Astrocyte (in vitro differentiated cells and primary cell): ENCODE measurements around the gene PLEKHA4. TPM values are rescaled to one million over a fixed set of nuclear protein-coding genes. Genes with fewer than 3 reads are reported as not detected.

ENCODE experiments used
- DNase-seq: peaks from one replicate; pipeline ENCODE4 v3.0.0-alpha.2; 2010; ENCODE audit warnings: low read depth
- FAIRE-seq: peaks from 2 replicates; lab custom pipeline; 2011; peaks lifted over from hg19 to GRCh38; lab: Jason Lieb, UNC
- H2AFZ ChIP-seq: 2 replicates; pipeline ENCODE4 v1.6.0; 2012; ENCODE audit warnings: low read depth, low read length, inconsistent platforms
- H3K27ac ChIP-seq: 2 replicates; pipeline ENCODE4 v1.5.1; 2011; ENCODE audit warnings: low read depth, low read length, inconsistent platforms
- H3K27me3 ChIP-seq: 2 replicates; pipeline ENCODE4 v1.6.0; 2011; ENCODE audit warnings: low read length, inconsistent platforms; ENCODE audit not compliant: insufficient read depth
- H3K36me3 ChIP-seq: 2 replicates; pipeline ENCODE4 v1.5.1; 2011; ENCODE audit warnings: low read length, inconsistent platforms; ENCODE audit not compliant: insufficient read depth
- H3K4me1 ChIP-seq: 2 replicates; pipeline ENCODE4 v1.5.1; 2011; ENCODE audit warnings: low read length, inconsistent platforms; ENCODE audit not compliant: insufficient read depth
- H3K4me2 ChIP-seq: 2 replicates; pipeline ENCODE4 v1.6.0; 2012; ENCODE audit warnings: low read length, inconsistent platforms
- H3K4me3 ChIP-seq: 2 replicates; pipeline ENCODE4 v1.5.1; 2011; ENCODE audit warnings: low read depth, mild to moderate bottlenecking, low read length, inconsistent platforms; ENCODE audit not compliant: insufficient read depth
- H3K79me2 ChIP-seq: 2 replicates; pipeline ENCODE4 v1.6.0; 2012; ENCODE audit warnings: mild to moderate bottlenecking, low read length, inconsistent platforms; ENCODE audit not compliant: insufficient read depth
- H3K9ac ChIP-seq: 2 replicates; pipeline ENCODE4 v1.6.0; 2012; ENCODE audit warnings: mild to moderate bottlenecking, low read length, inconsistent platforms
- H3K9me3 ChIP-seq: 2 replicates; pipeline ENCODE4 v1.5.1; 2012; ENCODE audit warnings: low read depth, mild to moderate bottlenecking, low read length, inconsistent platforms; ENCODE audit not compliant: insufficient read depth
- H4K20me1 ChIP-seq: 2 replicates; pipeline ENCODE4 v1.6.0; 2012; ENCODE audit warnings: low read length, inconsistent platforms; ENCODE audit not compliant: insufficient read depth
- H3K27ac Mint-ChIP-seq: one replicate; pipeline ENCODE4 v1.8.0; 2021; ENCODE audit warnings: mild to moderate bottlenecking, mixed read lengths; ENCODE audit not compliant: unreplicated experiment
- H3K27me3 Mint-ChIP-seq: one replicate; pipeline ENCODE4 v1.8.0; 2021; ENCODE audit warnings: low read depth, mixed read lengths; ENCODE audit not compliant: unreplicated experiment
- H3K36me3 Mint-ChIP-seq: one replicate; pipeline ENCODE4 v1.8.0; 2021; ENCODE audit warnings: low read depth, mixed read lengths; ENCODE audit not compliant: unreplicated experiment
- H3K4me1 Mint-ChIP-seq: one replicate; pipeline ENCODE4 v1.8.0; 2021; ENCODE audit warnings: low read depth, mixed read lengths; ENCODE audit not compliant: unreplicated experiment
- H3K4me3 Mint-ChIP-seq: one replicate; pipeline ENCODE4 v1.8.0; 2021; ENCODE audit warnings: mild to moderate bottlenecking, moderate library complexity, mixed read lengths; ENCODE audit not compliant: unreplicated experiment
- H3K9me3 Mint-ChIP-seq: one replicate; pipeline ENCODE4 v1.8.0; 2021; ENCODE audit warnings: mild to moderate bottlenecking, mixed read lengths; ENCODE audit not compliant: unreplicated experiment
- CTCF ChIP-seq: IDR thresholded peaks from 2 replicates; pipeline ENCODE4 v1.5.1; 2011; ENCODE audit warnings: low read depth, mild to moderate bottlenecking, inconsistent platforms, low read length, moderate library complexity; ENCODE audit not compliant: insufficient read depth
- EZH2 ChIP-seq: IDR thresholded peaks from 2 replicates; pipeline ENCODE4 v1.6.1; 2012; ENCODE audit warnings: mild to moderate bottlenecking, low read length, inconsistent platforms; ENCODE audit not compliant: insufficient read depth
- total RNA-seq: library from RNA; stranded (reverse); gene quantifications from 2 replicates; pipeline ENCODE4 v1.2.1, GENCODE V29; 2021

PLEKHA4 gene
- total RNA-seq, 1 donor from 2014 or later, result 27.5 TPM

- H3K27ac Mint-ChIP-seq, result no peak overlapping the region
- peaks cover 4% of the 10 kb centered on the region for H3K36me3 Mint-ChIP-seq
- no peak overlapping the region for H3K4me3 Mint-ChIP-seq
- DNase-seq, result no peak
- Histone ChIP-seq H3K4me3 (no peak overlapping the region), H3K27ac (no peak overlapping the region), H3K27me3 (no peaks in the 10 kb centered on the region), H2AFZ (no peak overlapping the region), H3K4me2 (no peak overlapping the region), H3K9ac (no peak overlapping the region), H3K36me3 (no peaks in the 10 kb centered on the region), H3K79me2 (no peaks in the 10 kb centered on the region), H3K4me1 (no peaks in the 10 kb centered on the region), H4K20me1 (no peaks in the 10 kb centered on the region), H3K9me3 (no peaks in the 10 kb centered on the region)
- H3K9me3 Mint-ChIP-seq, result no peaks in the 10 kb centered on the region
- H3K4me1 Mint-ChIP-seq, result no peaks in the 10 kb centered on the region
- FAIRE-seq, result no peak
- H3K27me3 Mint-ChIP-seq, result no peaks in the 10 kb centered on the region
- no peak for TF ChIP-seq CTCF
- TF ChIP-seq EZH2, result no peak
Observed at GRCh38 chr19:48804496-48804895, 63.9 kb downstream of the PLEKHA4 start.

GRCh38 chr19:48802623-48803022 is 65.8 kb downstream of the PLEKHA4 start:
- no peaks in the 10 kb centered on the region for H3K36me3 ChIP-seq
- no peak for FAIRE-seq

More at GRCh38 chr19:48802623-48803022, 65.8 kb downstream of the PLEKHA4 start:
- H3K27ac Mint-ChIP-seq, result no peak overlapping the region
- Histone ChIP-seq H3K9ac (no peak overlapping the region), H4K20me1 (no peaks in the 10 kb centered on the region), H2AFZ (no peak overlapping the region), H3K79me2 (no peaks in the 10 kb centered on the region), H3K27me3 (no peaks in the 10 kb centered on the region), H3K4me3 (no peak overlapping the region), H3K4me1 (peaks cover 7% of the 10 kb centered on the region), H3K4me2 (no peak overlapping the region), H3K27ac (no peak overlapping the region), H3K9me3 (no peaks in the 10 kb centered on the region)
- no peak for DNase-seq
- H3K4me1 Mint-ChIP-seq, result no peaks in the 10 kb centered on the region
- no peaks in the 10 kb centered on the region for H3K9me3 Mint-ChIP-seq
- H3K36me3 Mint-ChIP-seq, result peaks cover 5% of the 10 kb centered on the region
- no peaks in the 10 kb centered on the region for H3K27me3 Mint-ChIP-seq
- TF ChIP-seq EZH2 (no peak), CTCF (no peak)
- H3K4me3 Mint-ChIP-seq, result no peak overlapping the region
